ENCODE results near the gene TAPT1.
A peak's percentile ranks its signal among the peaks of the same experiment; 100 is the strongest.

TAPT1 gene

GRCh38 chr4:16125571-16126445, 100.5 kb downstream of the TAPT1 start:
- no peak for DNase-seq

GRCh38 chr4:16124232-16124631, 102.0 kb downstream of the TAPT1 start:
- no peak for DNase-seq

GRCh38 chr4:16123356-16124084, 102.8 kb downstream of the TAPT1 start:
- DNase-seq, result peak; percentile 89

GRCh38 chr4:16122784-16123183, 103.5 kb downstream of the TAPT1 start:
- no peak for DNase-seq

- DNase-seq, result no peak
Measured at GRCh38 chr4:16122308-16122711, 104.0 kb downstream of the TAPT1 start.

GRCh38 chr4:16120720-16121119, 105.6 kb downstream of the TAPT1 start:
- no peak for DNase-seq

- DNase-seq, result no peak
Measured at GRCh38 chr4:16119981-16120380, 106.3 kb downstream of the TAPT1 start.

- DNase-seq, result no peak
Measured at GRCh38 chr4:16118090-16118489, 108.2 kb downstream of the TAPT1 start.

GRCh38 chr4:16117164-16117563, 109.1 kb downstream of the TAPT1 start:
- no peak for DNase-seq

- DNase-seq, result peak; percentile 46
Measured at GRCh38 chr4:16116493-16116990, 109.7 kb downstream of the TAPT1 start.

GRCh38 chr4:16116019-16116418, 110.3 kb downstream of the TAPT1 start:
- DNase-seq, result peak; percentile 54

GRCh38 chr4:16114546-16114945, 111.7 kb downstream of the TAPT1 start:
- no peak for DNase-seq

- no peak for DNase-seq
Measured at GRCh38 chr4:16113741-16114140, 112.5 kb downstream of the TAPT1 start.

- no peak for DNase-seq
Measured at GRCh38 chr4:16111533-16111932, 114.7 kb downstream of the TAPT1 start.

- no peak for DNase-seq
Measured at GRCh38 chr4:16110661-16111290, 115.5 kb downstream of the TAPT1 start.
